HG02852 (cell line): ENCODE results near the gene LRRC61.
A peak's percentile ranks its signal among the peaks of the same experiment; 100 is the strongest.

Experiments
- ATAC-seq: cut with Tn5 transposase; IDR thresholded peaks from one replicate; pipeline ENCODE4 v1.9.1; 2021; ENCODE audit warnings: mild to moderate bottlenecking, moderate library complexity; ENCODE audit not compliant: unreplicated experiment

The LRRC61 gene

DNA sequence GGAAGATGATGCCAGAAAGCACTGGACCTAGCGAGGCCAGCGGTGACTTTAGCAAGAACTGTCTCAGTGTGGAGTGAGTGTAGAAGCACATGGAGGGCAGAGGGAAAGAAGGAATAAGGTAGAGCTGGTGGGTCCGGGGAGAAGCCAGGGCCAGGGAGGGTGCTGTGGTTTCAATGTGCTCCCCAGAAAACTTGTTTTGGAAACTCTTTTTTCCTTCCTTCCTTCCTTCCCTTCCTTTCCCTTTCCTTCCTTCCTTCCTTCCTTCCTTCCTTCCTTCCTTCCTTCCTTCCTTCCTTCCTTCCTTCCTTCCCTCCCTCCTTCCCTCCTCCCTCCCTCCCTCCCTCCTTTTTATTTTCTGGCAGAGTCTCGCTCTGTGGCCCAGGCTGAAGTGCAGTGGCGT lies 23.8 kb downstream of the LRRC61 start:
- no peak for ATAC-seq

DNA sequence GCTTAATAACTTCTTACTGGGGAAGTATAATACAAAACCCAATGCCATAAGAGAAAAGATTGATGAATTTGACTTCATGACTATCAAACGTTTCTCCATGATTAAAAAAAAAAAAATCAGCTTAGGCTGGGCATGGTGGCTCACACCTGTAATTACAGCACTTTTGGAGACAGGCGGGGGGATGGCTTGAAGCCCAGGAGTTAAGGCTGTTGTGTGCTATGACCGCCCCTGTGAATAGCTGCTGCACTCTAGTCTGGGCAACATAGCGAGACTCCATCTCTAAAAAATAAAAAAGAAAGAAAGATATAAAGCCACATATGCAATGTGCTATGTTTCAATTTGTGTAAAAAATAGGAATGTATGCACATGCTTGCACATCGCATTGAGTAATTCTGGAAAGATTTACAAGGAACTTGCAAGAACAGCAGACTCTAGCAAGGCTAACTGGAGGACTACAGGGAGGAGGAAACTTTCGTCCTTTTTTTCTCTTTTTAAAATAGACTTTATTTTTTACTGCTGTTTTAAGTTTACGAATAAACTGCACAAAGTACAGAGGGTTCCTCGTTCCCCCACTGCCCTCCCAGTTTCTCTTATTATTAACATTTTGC lies 28.5 kb downstream of the LRRC61 start:
- no peak for ATAC-seq

- ATAC-seq = no peak
Measured at GRCh38 chr7:150355666-150356059, 32.5 kb downstream of the LRRC61 start.

DNA sequence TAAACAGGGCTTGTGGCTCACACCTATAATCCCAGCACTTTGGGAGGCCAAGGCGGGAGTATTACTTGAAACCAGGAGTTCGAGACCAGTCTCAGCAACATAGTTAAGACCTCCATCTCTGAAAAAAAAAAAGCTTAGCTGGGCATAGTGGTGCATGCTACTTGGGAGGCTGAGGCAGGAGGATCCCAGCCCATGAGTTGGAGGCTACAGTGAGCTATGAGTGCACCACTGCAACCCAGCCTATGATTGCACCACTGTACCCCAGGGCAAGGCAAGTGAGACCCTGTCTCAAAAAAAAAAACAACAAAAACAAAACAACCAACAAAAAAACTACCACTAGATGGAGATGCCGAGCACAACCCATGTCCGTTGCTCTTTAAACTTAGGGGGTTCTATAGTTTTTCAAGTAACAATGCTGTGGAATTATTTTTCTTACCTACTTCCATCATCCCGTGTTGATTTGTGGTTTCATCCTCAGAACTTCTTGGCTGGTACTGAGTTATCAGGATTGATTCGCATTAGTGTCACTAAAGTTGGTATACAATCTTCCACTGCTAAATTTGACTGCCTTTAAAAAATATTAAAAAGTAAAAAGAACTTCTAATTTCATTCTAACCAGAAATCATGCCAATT lies 33.2 kb downstream of the LRRC61 start:
- no peak for ATAC-seq

DNA sequence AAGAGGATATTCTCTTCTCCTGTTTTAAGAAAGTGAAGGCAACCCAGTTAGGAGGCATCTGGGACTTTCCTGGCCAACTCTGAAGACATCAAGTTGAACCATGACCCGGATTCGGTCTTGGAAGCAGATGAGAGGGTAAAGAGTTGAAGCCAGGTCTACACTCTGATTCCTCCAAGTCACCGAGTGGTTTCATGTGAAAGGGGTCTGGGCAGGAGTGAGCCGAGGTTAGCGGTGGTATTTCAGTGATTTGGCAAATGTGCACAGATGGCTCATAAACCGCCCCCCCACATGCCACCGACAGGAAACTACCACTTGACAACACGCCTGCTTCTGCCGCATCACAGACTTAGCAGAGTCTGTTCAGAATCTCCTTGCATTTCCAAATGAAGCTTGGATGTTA lies 34.1 kb downstream of the LRRC61 start:
- ATAC-seq = peak; percentile 54

- ATAC-seq = no peak
Measured at GRCh38 chr7:150357771-150358427, 34.7 kb downstream of the LRRC61 start.

DNA sequence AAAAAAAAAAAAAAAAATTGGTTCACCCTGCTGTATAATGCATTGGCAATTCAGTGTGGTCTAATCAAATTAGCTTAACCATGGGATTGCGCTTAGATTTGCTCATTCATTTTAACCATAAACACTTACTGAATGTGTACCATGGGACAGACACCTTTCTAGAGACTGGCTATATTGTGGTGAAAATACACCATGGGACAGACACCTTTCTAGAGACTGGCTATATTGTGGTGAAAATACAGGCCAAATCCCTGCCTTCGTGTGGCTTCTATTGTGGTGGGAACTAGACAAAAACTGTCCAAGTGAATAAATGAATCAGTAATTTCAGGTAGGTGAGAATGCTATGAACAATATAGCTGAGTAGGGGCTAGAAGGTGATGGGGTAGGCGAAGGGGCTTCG lies 35.3 kb downstream of the LRRC61 start:
- ATAC-seq = no peak

DNA sequence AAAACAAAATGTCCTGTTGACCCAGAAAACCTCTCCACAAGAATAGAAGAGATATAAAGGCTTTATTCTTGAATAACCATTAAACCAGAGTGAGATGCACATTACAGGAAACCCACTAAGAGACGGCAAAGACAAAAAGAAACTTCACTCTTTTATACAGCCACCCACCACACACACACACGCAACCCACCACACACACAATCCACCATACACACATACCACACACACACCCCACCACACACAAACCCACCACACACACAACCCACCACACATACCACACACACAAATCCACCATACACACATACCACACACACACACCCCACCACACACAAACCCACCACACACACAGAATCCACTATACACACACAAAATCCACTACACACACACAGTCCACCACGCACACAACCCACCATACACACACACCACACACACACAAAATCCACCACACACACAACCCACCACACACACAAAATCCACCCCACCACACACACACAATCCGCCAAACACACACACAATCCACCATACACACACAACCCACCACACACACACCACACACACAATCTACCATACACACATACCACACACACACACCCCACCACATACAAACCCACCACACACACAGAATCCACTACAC lies 36.0 kb downstream of the LRRC61 start:
- ATAC-seq = no peak

- ATAC-seq = no peak
Measured at GRCh38 chr7:150359622-150360362, 36.6 kb downstream of the LRRC61 start.

- no peak for ATAC-seq
Measured at GRCh38 chr7:150360363-150361058, 37.4 kb downstream of the LRRC61 start.

DNA sequence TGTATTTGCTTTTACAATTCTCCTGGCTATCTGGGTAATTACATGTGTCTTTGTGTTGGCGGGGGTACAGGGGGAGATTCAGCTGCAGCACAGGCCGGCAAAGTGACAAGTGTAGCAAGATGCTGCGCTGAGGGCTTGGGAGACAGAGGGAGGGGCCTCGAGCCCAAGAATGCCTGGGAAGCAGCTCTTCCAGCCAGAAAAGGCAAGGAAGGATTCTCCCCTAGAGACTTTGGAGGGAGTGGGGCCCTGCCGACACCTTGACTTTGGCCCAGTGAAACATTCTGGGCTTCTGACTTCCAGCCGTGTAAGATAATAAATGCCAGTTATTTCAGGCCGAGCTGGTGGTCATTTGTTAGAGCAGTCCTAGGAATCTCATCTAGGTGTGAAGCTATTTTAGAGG lies 38.2 kb downstream of the LRRC61 start:
- ATAC-seq = no peak

- no peak for ATAC-seq
Measured at GRCh38 chr7:150361807-150362621, 38.9 kb downstream of the LRRC61 start.

- no peak for ATAC-seq
Measured at GRCh38 chr7:150363370-150363769, 40.2 kb downstream of the LRRC61 start.

DNA sequence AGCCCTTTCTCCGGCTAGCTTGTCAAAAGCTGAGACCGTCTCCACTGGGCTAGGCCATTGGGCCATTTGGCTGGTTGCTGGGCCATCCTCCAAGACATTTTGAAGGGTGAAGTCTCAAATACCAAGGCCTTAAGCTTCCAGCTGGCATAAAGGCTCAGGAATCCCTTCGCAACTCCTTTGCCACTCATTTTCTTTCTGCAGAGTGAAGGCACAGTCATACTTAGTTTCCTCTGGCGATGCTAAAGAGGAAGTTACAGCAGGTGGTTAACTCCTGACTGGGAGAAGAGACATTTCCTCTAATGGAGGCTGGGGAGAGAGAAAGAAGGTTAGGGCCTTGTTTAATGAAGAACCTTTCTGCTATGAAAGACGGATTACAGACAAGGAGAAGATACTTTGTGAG lies 40.7 kb downstream of the LRRC61 start:
- ATAC-seq = peak; percentile 33

- ATAC-seq = no peak
Measured at GRCh38 chr7:150365194-150365593, 42.0 kb downstream of the LRRC61 start.

- ATAC-seq = no peak
Measured at GRCh38 chr7:150365673-150366398, 42.7 kb downstream of the LRRC61 start.

GRCh38 chr7:150367677-150368095 lies 44.5 kb downstream of the LRRC61 start:
- no peak for ATAC-seq

DNA sequence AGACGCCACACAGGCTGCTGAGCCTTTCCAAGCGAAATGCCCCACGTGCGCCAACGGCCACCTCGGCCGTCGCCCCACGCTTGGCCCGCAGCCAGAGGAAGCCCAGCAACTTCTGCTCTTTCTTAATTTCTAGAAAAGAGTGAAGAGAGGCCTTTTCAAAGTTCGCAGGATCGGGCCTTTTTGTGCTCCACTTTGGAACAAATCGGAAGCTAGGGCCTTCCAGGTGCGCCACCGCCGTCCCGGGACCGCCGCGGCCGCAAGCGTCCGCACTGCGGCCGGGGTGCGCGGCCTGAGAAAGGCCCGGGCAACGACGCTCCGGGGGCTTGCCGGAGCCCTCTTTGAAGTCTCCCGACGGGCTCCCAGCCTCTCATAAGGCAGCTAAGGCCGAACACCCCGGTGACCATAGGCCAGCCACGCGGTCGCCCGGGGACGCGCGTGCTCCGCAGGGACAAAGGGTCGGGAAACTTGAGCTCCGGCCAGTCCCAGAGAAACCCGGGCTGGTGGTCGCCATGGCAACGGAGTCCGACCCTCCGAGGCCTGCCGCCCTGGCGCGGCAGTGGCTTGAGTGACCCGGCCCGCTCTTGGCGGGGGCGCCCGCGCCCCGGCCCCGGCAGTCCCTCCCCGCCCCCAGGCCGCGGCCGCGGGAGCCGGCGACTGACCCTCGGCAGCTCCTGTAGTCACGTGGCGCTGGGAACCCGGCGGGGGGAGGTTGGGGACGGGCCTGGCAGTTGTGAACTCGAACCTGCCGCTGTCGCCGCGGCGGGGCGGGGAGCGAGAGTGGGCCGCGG lies 45.1 kb downstream of the LRRC61 start, which contains the start of gene REPIN1:
Gene REPIN1, plus strand, starts transcription at position 727 of the 788 bp plus-strand sequence. CDS start 890 bp downstream, outside the sequence.
- peak; percentile 54 for ATAC-seq
